HPDE6-E6E7 (cell line): Measurements from ENCODE around the gene MTCL3.

Experiments used
- DNase-seq: peaks from one replicate; pipeline ENCODE4 v3.0.0; 2011; ENCODE audit warnings: missing footprints; ENCODE audit errors: extremely low spot score

Gene MTCL3

DNA sequence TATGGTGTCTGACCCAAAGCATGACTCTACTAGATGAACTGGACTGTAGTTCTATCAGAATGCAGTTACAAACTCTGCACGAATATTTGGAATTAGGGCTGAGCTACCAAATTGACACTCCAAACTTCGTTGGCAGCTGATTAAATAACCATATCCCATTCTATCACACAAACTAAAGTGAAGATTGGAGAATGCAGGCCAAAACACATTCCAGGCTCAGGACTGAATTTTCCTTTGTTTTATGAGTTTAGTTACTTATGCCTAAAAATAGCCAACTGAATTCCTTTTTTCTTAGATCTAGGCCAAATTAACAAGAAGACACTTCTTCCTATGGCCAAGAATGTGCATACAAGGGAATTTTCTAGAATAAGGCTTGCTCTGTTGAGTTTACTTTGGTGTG is 50.2 kb downstream of the MTCL3 start:
- no peak for DNase-seq

DNA sequence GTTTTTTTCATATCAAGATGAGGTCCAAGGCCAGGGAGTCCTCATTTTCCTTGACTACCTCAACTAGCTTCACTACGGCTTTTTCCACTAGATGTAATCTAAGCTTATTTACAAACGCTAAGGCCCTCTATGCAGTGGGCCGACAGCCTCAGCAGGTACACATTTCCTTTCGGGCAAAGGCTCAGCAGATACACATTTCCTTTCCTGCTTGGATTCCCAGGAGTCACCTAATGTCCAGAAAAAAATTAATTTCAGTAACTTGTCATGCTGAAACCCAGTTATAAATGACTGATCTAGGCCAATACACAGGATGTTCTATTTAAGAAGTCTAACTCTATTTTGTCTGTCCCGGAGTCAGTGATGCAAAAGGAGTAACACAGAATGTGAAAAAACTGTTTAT is 52.7 kb downstream of the MTCL3 start:
- no peak for DNase-seq

DNA sequence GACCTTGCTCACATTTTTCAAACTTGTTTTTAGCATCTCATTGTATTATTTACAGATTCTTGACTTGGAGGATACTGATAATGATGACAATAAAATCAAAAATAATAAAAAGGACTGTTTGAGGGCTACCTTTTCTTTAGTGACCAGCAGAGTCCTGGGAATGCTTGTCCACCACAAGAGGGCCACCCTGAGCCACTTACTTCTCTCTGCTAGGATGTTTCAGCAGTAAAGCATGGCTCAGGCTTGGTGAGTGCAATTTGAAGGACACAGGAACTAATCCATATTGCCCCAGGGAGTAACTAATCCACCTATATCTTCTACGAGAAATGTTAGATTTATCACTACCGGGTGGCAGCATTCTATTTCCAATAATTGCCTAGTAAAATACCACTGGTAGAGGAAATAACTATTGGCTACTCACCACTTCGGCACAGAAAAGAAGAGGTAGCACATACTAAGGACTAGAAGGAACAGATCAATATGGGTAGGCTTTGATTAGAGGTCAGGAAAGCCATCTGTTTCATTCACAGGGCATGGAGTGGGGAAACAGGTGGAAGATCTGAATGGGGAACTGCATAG is 54.2 kb downstream of the MTCL3 start:
- DNase-seq = peak; percentile 57

DNA sequence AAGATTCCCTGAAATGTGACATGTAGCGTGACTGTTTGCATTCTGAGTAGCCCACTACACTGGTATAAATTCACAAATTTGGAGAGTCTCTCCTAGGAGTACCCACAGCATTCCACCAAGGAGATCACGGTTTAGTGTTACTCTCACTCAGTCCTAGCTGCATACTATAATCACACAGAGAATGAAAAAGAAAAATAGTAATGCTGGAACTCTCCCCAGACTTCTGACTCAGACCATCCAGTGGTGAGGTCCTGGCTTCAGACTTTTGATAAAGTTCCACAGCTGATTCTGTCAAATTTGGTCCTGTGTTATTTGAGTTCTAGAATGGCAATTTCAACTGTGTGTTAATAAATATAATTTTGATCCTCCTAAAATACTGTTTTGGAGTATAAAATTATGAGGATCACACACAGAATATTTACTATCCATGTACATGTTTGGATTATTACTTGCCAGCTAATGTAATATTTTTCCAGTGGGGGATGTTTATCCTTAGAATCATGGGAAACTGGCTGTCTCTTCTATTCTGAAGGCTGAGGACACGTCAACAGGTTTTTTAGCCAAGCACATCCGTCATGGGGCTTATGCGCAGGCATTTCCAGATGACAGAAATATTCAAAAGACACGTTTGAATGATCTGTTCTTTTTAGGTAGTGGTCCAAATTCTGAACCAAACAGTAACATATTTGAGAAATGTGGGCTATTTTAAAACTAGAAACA is 54.8 kb downstream of the MTCL3 start:
- DNase-seq = no peak

DNA sequence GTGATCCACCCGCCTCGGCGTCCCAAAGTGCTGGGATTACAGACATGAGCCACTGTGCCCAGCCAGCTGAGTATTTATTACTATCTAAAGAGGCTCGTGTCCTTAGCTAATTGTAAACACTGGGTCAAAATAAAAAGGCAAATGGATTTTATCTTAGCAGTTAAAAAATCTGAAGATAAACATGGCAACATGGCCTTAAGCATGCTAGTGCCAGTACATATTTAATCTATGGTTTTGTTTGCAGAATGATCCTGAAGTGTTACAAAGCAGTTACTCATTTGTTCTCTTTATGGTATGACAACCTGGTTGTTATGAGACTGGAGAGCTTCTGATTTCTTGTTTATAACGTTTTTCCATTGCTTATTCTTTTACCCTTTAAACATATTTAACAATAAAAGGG is 56.1 kb downstream of the MTCL3 start:
- DNase-seq = no peak

DNA sequence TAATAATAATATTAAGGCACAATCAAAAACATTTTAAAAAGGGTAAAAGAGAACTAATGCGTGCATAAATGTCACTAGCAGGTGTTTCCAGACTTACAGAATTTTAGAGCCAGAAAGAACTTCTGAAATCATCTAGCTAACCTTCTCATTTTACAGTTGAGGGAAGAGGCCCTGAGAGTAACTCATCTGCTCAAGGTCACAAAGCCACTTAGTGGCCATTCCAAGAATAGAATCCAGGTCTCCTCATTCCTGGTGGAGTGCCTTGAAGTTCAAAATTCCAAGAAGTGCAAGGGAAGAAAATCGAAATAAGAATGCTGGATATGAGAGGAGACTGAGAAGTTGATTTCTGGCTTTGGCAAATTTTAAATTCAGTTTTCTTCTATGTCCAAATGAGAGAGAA is 56.8 kb downstream of the MTCL3 start:
- no peak for DNase-seq

DNA sequence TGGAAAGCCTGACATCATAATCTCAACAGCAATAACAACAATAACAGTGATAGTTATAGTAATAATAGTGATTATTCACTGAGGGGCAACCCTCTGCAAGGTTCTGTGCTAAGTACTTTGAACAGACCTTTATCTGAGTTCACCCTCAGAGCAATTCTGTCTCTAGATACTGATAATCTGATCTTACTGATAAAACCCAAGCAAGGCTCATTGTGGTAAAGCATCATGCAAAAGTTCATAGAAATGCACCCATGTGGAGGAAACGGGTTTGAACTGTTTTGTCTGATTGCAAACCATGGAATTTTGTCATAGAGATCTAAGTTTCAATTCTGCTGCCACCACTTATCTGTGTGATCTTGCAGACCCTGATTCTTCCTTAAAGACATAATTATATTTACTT is 58.7 kb downstream of the MTCL3 start:
- DNase-seq = no peak

DNA sequence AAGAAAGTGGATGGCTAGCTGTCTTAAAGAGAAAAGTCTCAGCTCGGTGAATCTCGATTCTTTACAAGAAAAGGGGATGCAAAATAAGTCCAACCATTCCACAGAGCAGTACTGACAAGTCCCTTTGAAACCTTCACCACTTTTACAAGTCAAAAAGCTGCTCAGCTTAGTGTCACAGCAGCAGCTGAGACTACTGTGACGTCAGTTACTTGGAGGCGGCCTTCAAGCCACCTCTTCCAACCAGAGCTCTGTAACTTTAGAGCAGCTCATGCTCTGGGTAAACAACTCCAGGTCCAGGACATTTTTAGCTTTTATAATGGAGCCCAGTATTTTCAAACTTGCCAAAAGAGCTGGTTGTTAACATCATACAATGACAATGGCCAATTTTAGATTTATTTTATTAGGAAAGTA is 59.9 kb downstream of the MTCL3 start, which contains the start of gene KIAA0408:
KIAA0408 (minus strand) TSS at position 159 of the 411 bp plus-strand sequence. CDS start 5,408 bp downstream, outside the sequence.
- no peak for DNase-seq

DNA sequence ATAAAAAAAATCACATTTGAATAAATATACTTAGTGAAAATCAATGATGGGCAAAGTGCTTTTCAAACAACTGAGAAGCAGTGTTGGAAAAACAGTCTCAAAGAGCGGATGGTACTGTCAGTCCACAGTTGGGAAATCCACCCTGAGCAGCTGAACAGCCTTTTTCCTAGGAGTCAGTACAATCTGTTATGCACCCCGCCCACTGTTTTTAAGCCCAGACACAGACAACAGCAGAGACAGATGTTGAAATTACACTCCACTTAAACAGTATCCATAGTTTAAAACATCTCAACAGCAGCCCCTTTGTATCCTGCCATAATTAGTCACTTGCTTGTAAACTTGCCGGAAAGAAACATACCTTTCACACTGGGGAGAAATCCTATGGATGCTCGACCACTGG is 60.3 kb downstream of the MTCL3 start:
- DNase-seq = no peak

DNA sequence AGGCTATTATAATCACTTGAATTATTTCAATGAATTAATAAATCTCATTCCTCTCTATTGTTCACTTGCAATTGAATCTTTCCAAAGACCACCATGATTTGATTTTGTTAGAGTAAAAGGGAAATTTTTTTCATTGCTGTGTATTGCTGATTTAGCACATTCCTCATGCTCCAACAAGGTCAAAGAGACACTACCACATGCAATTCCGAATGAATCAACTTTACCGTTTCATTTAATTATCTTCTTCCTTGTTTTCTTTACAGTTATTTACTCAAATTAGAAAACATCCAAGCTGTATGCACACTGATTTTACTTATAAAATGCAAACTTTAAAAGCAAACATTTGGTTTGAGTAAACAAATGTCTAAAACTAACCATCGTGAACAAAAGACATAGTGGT is 60.9 kb downstream of the MTCL3 start:
- DNase-seq = no peak

DNA sequence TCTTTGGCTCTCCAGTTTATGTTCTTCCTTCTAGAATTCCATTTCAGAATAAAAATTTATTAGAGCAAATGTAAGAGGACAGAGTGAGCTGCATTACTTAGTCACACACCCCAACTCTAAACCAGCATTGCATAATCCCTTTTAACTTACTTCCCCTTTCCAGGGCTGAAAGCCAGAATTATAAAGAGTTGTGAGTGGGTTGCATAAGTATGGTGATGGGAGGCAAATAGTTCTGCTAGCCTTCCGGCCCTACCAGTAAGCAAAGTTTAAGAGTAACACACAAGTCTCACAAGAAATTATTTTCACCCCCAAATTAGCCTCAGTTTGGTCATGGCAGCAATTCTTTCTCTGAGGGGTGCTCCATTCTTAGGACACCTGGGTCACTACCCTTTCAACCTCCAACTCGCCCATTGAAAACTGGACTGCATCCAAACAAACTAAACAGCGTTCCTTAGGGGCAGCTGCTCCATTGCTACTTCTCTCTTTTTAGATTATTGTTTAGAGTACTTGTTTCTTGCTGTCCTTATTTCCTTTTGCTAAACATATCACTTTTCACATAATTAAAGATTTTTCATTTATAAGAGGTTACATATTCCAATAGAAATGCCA is 61.6 kb downstream of the MTCL3 start:
- no peak for DNase-seq

DNA sequence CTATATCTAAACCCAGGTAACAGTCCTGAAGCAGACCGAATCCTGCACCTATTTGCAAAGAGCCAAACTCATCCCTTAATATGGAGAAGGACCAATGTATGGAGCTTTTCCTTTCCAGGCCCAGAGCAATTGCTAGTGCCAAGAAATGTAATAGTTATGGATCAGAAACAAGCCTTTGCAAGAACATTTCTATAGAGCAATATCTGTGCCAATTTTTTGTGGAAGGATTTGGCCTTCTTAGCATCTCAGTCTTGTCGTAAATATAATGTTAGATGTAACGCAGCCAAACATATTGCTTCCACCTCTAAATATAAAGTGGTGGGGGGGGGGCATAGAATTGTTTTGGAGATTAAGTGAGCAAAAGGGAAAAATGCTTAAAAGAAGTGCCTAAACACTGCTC is 62.7 kb downstream of the MTCL3 start:
- DNase-seq = no peak

DNA sequence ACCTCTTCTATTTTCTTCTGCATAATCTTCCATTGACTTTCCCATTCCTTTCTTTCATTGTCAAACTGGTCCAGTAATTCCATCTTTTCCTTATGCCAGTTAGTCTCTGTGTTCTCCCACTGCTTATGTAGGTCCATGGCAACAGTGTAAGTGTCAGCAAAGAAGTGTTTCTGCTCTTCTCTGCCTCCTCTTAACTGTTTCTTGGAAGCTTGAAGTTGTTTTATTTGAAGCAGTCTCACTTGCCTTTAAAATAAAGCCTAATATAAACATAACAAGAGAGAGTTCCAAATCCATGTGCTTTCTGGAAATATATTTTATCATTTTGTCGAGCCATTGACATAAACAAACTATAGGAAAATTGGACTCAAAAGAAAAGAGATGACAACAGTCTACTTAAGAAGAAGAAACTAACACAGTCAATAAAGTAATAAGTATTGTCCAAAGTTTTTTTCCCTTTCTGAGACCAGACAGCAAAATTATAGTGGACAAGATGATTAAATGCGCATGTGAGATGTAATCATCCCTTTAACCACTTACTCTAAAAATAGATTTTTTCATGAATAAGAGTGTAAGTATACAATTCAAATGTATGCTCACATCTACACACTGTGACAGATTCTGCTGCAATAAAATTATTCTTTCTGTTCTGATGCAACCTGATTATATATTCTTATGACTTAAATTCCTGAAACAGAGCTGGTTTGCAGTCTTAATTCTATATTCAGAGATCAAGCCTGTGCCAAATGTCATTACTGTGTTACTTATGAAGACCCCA is 65.1 kb downstream of the MTCL3 start:
- DNase-seq = no peak

DNA sequence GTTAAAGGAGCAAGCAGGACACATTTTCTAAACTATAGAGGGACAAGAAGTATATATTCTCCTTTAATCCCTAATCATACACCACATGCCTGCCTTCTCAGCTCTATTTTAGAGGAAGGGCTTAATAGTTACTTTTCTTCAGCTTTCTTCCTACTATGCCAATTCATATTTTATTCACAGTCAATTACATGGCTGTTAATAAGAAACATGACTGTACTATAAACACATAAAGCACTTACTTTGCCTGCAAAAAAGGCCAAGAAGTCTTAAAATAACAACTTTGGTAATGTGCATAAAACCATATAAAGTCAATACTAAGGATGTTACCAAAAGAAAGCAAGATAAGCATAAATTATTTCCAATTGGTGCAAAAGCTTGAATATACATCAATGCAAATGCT is 66.3 kb downstream of the MTCL3 start:
- no peak for DNase-seq

DNA sequence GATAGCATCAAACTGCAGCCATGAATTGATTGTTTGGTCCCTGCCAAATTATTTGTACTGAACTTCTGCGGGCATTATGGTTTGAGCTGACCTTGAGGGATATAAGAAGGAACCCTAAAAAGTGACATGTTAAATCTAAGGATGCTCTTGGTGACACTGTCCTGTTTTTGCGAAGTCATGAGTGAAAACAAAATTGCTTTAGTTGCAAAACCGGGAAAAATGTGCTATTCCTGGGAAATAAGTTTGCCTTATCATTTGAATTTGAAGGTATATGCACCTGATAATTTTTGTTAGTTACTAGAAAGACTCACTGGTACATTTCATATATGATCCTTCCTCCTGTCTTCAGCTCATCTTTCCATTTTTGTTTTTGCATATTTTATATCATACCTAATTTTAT is 67.7 kb downstream of the MTCL3 start:
- DNase-seq = no peak

DNA sequence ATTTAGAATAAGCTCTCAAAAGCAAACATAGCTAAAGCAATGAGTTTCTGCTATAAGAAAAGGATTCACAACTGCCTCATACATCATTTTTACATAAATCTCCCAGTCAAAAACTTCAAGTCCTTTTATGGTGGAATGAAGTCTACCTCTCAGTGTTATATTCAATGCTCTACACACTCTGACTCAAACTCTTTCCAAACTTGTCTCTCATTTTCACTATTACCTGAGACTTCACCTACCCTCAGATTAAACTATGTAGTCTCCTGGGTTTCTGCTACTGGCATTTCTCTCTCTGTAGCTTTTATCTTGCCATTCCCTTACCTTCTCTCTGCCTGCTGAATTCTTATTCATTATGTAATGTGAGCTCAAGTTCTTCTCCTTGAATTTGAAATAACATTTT is 71.4 kb downstream of the MTCL3 start:
- DNase-seq = no peak

DNA sequence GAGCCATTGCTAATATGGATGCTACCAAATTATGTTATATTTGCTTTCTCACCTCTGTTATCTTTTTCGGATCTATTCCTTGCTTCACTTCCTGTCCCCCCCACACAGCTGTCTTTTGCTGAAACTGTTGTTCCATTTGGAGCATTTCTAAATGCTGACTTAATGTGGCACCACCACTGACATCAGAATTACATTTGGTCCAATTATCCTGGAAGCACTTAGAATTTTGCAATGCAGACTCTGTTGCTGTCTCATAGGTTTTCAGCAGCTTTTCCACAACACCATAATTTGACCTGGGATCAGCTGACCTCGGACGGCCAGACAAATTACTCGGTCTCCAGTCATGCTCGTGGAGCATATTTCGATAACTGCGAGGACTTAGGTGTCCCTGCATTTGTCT is 72.8 kb downstream of the MTCL3 start:
- DNase-seq = no peak

DNA sequence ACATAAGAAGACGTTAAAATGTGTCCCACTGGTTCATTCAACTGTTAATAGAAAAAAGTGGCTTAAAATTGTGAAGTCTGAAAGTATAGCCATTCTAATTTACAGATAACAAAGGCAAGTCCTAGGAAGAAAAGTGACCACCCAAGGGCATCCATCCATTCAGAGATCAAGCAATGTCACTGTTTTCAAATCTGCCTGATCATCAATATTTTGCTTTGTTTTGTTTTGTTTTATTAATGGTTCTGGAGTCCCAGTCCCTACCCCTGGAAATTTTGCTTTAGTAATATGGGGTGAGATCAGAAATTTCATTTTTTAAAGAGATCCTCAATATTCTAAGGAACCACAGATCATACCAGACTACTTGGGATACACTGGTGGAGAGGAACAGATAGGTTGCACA is 77.3 kb downstream of the MTCL3 start:
- DNase-seq = no peak

DNA sequence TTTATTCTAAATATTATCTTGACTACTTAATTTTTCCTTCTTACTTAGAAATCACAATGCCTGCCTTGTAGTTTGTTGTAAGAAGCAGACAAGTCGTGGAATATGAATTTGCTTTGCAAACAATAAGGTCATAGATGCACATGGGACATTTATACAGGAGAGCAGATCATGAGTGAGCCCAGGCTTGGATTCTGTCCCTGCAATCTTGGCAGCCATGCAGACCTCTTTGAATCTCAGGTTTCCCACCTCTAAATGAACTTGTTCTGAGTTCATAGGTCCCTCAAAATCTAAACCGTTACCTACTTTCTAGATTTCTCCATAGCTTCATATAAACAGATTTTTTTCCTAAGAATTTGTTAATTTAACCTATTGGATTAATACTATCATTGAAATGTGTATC is 79.4 kb downstream of the MTCL3 start:
- no peak for DNase-seq

DNA sequence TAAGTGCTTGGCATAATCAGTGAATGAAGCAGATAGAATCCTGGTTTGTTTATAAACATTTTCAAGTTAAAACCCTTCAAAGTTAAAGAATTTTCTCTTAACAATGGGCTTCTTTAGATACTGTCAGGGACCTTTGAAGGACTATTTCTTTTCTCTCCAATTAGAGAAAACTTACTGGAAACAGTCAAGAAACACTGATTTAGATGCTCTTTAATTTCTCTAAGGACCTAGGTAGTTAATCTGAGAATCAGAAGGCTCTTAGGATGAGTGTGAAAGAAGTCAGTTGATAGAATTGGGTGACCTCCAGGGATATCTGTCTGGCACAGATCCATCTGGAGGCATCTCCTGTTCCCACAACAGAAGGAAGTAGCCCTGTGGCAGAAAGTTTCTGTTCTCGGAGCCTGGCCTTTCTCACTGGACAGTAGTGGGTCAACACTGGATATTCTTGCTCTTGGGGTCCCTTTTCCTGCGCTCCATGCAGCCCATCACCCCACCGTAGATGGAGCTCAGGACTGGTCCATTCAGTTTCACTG is 82.5 kb downstream of the MTCL3 start:
- DNase-seq = no peak

DNA sequence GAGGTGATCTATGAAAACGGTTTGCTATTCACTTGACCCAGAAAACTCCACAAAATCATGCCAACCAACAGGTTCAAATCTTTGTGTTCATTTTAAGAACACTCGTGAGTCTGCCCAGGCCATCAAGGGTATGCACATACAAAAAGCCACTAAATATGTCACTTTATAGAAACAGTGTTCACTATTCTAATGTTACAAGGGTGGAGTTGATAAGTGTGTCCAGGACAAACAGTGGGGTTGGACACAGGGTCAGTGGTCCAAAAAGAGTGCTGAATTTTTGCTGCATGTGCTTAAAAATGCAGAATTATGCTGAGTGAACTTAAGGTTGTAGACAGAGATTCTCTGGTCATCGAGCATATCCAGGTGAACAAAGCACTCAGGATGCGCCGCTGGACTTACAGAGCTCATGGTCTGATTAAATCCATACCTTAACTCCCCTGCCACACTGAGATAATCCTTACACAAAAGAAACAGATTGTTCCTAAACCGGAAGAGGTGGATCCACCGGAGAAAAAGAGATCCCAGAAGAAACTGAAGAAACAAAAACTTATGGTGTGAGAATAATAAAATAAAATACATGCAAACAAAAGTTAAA is 83.4 kb downstream of the MTCL3 start:
- DNase-seq = no peak

DNA sequence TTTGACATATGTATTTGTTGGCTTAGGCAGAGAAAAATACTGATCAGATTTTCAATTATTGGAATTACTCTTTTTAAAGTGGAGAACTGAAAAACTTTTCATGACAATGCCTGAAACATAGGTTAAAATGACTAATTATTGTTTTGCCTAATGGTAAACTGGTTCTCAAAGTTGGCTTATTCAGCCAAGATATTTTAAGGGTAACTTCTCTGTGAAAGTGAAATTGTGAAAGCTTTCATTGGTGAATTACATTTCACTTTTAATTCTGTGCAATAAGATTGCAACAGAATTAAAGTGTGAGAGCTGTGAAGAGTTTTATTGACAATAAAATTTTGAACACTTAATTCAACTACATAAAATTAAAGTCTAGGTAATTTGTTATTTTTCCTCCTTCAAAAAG is 84.5 kb downstream of the MTCL3 start:
- DNase-seq = no peak
